HG03095 (cell line): ENCODE results near the gene CD80.
"Not testable (repeated sequence)": the region's sequence is repeated elsewhere in the genome, so short reads cannot be mapped to it uniquely, and the experiment has no call there.

Experiments used
- ATAC-seq: cut with Tn5 transposase; IDR thresholded peaks from one replicate; pipeline ENCODE4 v1.9.1; 2021; ENCODE audit warnings: moderate library complexity; ENCODE audit not compliant: unreplicated experiment

CD80 gene

DNA sequence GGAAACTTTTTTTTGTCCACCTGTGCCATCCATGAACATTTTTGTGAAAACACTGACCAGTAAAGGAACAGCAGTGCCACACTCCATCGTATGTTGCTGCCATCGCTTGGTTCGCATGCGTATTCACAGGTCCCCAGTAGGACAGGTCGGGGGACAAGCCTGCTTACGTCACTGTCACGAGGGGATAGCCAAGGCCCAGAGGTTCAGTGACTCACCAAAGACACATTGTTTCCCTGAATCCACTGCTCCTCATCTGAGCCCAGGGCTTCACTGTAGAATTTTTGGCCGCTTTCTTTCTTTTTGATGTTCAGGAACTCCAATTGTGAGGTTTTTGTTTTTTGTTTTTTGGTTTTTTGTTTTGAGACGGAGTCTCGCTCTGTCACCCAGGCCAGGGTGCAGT, 25.8 kb upstream of the CD80 start:
- no peak for ATAC-seq

GRCh38 chr3:119582178-119582577, 22.8 kb upstream of the CD80 start:
- ATAC-seq = peak; percentile 40

- ATAC-seq = peak; percentile 58
Observed at GRCh38 chr3:119580067-119580760, 20.8 kb upstream of the CD80 start.

DNA sequence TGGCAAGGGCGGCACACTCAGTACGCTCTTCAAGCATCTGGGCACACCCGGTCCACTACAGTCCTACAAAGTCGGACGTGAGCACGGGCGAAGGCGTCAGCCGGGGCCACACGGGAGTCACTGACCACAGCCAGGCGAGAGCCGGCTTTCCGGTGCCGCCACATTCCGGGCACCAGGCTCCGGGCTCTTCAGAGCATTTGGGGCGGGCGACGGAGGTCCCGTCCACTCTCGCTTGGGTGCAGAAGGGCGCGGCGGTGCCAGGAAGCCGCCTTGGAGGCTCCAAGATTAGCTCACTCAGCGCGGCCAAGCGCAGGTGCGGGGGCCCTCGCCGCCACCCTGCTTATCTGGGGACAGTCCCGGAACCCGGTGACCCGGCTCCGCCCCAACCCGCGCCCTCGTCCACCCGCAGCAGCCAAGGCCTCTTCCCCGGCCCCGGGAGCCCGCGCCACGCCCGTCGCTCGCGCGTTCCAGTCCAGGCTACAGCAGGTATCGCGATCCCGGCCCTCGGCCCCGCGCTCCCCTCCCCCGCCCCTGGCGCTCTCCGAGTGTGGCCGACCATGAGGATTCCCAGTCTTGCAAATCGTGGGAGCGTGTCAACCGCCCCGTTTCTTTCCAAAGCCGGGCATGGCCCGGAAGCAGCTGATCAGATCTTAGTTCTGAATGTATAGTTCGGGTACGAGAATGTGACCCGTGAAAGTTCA, 20.1 kb upstream of the CD80 start, which contains the start of gene ADPRH:
TSS of gene ADPRH (plus strand) at position 127 of the 701 bp plus-strand sequence. CDS start 2,678 bp downstream, outside the sequence.
- peak; percentile 61 for ATAC-seq

- no peak for ATAC-seq
Observed at GRCh38 chr3:119575507-119575906, 16.1 kb upstream of the CD80 start.

GRCh38 chr3:119571688-119572087, 12.3 kb upstream of the CD80 start:
- no peak for ATAC-seq

GRCh38 chr3:119571230-119571629, 11.8 kb upstream of the CD80 start:
- ATAC-seq = no peak

DNA sequence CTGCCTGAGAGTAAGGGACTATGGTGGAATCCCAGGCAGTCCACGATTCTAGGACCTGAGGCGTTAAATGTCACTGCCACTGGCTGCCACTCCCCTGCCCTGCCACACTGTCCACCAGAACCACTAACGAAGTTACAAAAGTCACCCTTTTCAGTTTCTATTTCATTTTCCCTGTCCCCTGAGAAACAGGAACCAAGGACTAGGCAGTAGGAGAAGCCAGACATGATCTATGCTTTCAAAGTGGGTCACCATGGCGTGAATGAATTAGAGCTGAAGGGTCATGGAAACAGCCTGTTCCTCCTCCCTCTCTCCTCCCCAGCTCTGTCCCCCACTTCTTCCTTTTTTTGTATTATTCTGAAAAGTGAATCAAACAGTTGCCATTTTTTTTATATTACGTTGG, 10.8 kb upstream of the CD80 start:
- ATAC-seq = peak; percentile 59

- ATAC-seq = no peak
Observed at GRCh38 chr3:119569156-119569555, 9.7 kb upstream of the CD80 start.

DNA sequence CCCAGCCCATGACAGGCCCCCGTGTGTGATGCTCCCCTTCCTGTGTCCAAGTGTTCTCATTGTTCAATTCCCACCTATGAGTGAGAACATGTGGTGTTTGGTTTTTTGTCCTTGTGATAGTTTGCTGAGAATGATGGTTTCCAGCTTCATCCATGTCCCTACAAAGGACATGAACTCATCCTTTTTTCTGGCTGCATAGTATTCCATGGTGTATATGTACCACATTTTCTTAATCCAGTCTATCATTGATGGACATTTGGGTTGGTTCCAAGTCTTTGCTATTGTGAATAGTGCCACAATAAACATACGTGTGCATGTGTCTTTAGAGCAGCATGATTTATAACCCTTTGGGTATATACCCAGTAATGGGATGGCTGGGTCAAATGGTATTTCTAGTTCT, 3.9 kb upstream of the CD80 start:
- not testable (repeated sequence) for ATAC-seq

DNA sequence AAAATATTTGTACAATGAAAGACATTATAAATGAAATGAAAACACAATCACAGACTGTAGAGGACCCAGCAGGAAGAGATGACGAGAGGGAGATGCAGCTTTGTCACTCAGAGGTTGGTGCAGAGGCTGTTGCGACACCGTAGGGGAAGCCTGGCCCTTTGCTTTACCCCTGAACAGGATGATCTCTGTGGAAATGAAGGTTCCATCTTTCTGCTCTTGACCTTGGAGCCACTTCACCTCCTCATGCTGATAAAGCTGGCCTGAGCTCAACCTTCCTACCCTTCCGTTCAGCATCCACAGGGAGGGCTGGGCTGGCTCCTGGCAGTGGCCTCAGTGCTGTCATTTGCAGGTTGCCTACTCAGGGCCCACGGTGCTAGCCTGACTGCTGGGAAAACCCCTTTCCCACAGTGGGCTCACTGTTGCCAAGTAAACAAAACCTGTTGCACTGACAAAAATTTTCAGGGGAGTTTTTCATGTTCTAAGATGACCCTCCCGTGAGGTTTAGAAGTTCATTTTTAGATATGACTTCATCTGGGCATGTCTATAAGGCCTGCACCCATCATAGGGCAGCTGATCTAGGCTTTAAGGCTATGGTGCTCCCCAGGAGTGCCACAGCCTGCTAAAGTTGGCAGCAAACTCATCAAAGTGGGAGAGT, 3.0 kb upstream of the CD80 start:
- ATAC-seq = peak; percentile 68

DNA sequence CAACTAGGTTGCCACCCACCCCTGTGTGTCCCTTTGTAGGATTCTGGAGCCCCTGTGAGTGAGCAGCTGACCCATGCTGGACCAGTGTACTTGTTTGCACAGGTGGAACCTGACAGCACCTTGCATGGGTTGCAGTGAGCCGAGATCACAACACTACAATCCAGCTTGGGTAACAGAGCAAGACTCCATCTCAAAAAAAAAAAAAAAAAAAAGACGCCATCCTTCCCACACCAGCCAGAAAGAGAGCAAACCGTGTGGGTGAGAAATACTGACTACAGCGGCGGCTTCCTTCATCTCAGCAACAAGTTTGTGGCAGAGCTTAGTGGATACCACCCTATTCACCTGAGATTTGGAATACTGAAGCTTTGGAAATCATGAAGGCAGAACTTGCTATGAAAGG, 746 bp upstream of the CD80 start:
- ATAC-seq = no peak

DNA sequence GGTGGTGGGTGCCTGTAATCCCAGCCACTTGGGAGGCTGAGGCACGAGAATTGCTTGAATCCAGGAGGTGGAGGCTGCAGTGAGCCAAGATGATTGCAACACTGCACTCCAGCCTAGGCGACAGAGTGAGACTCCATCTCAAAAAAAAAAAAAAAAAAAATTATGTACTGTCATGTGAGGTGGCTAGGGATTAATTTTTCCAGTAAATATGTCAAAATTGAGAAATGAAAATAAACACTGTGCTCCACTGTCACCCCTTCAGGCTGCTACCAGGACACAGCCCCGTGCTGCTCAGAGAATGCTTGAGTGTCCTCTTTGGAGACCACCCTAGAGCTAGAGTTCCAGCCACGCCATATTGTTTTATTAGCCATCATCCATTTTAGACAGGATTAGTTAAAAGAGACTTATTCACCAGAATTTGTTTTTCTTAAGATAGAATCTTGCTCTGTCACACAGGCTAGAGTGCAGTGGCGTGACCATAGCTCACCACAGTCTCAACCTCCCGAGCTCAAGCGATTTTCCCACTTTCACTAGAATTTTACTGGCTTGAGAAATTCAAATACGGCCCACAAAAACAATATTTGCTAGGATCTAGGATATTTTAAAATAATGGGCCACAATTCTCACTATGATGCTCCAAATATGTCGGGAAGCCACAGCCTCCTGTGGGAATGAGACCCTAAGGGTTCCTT, 642 bp downstream of the CD80 start:
- no peak for ATAC-seq

- ATAC-seq = no peak
Observed at GRCh38 chr3:119557877-119558269, 1.5 kb downstream of the CD80 start.

GRCh38 chr3:119557192-119557876, 2.1 kb downstream of the CD80 start:
- no peak for ATAC-seq

GRCh38 chr3:119555929-119556328, 3.5 kb downstream of the CD80 start:
- ATAC-seq = no peak

GRCh38 chr3:119555309-119555735, 4.1 kb downstream of the CD80 start:
- no peak for ATAC-seq

GRCh38 chr3:119553823-119554415, 5.5 kb downstream of the CD80 start:
- no peak for ATAC-seq

GRCh38 chr3:119552928-119553327, 6.5 kb downstream of the CD80 start:
- not testable (repeated sequence) for ATAC-seq

- no peak for ATAC-seq
Observed at GRCh38 chr3:119551598-119551997, 7.8 kb downstream of the CD80 start.
